ENCODE data around the gene BCL11A.

- TF ChIP-seq CTCF (IDR thresholded peaks at IDR 0.05) (no peak), EZH2phosphoT487 (IDR thresholded peaks at IDR 0.05) (no peak), EZH2 (IDR thresholded peaks at IDR 0.05) (no peak)
Observed at GRCh38 chr2:60429681-60430080, 123.8 kb downstream of the BCL11A start.

Data from neural progenitor cell (in vitro differentiated cells).